ENCODE data around the gene HMG20A.

The HMG20A gene

DNA sequence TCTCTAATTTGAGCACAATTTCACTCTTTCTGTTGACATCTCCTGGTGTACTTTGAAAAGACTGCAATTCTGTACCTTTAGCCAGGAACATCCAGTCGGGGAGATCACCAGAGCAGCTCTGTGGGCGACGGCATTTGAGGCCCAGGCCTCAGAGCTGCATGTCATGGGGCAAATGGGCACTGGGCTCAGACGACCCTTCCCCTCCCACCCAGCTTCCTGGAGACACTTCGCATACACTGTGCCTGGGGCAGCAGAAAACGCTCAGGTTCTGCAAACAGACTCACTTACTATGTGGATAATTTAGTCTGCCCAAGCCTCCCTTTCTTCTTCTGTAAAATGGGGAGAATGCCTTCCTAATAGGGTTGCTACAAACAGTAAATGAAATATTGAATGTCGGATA lies 96.9 kb downstream of the HMG20A start:
- DNase-seq (ENCODE audit: low read depth in 2 of 2): no peak

DNA sequence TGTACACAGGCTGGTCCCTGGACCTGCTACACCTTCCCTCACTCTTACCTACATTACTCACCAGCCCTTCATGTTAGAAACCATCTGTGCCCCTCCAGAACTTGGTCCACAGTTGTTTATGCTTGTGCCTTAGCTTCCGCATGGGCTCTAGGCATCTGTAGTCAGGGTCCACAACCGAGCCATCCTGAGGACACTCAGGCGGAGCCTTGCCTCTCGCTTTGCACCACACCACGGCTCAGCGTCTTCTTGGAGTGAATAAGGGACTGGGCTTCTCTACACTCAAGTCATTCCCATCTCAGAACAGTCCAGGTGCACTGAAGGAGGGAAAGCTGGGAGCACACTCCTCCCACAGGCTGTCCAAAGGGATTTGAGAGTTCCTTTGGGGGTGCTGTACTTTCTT lies 97.8 kb downstream of the HMG20A start:
- no peak for DNase-seq (ENCODE audit: low read depth in 2 of 2)

DNA sequence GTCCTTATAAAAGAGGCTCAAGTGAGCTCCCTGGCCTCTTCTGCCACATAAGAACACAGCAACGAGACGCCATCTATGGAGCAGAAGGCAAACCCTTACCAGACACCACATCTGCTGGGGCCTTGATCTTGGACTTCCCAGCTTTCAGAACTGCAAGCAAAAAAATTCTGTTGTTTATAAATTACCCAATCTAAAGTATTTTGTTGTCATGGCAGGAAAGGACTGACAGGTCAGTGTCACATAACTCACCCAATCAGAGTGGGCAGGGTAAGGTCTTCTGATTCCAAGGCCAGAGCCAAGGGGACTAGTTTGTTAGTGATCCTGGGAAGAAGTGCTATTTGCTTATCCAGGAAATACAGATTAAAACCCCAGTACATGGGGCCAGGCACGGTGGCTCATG lies 98.9 kb downstream of the HMG20A start:
- no peak for DNase-seq (ENCODE audit: low read depth in 2 of 2)

GRCh38 chr15:77521206-77521605 lies 100.5 kb downstream of the HMG20A start:
- no peak for DNase-seq (ENCODE audit: low read depth in 2 of 2)

GRCh38 chr15:77525400-77525811 lies 104.7 kb downstream of the HMG20A start:
- DNase-seq (ENCODE audit: low read depth in 2 of 2): no peak

DNA sequence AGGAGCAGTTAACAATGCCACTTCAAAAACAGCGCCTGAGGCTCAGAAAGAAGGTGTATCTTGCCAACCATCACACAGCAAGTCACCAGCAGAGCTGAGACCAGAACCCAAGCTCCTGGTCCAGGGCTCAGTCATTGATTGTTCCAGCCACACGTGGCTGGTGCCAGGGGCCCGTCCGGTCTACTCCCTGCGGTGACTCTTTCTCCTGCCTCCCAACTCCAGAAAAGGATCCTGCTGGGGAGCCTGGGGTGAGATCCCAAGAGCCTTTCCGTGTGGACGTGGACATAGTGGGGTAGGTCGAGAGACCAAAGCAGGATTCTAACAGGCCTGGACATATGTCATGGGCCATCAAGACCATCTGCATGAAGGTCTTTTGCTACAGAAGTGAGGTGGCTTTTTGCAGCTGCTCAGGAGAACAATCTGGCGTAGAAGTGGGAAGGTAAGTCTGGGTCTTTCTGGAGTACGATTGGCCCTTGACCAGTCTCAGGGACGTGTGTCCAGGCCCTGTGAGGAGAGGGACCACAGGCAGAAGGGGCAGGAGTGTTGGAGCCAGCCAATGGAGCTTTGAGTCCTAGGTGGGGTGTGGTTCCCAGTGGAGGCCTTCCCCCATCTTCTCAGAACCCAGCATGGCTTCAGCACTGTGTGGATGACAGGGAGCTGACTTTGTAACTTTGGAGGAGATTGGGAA lies 105.4 kb downstream of the HMG20A start:
- no peak for DNase-seq (ENCODE audit: low read depth in 2 of 2)

DNA sequence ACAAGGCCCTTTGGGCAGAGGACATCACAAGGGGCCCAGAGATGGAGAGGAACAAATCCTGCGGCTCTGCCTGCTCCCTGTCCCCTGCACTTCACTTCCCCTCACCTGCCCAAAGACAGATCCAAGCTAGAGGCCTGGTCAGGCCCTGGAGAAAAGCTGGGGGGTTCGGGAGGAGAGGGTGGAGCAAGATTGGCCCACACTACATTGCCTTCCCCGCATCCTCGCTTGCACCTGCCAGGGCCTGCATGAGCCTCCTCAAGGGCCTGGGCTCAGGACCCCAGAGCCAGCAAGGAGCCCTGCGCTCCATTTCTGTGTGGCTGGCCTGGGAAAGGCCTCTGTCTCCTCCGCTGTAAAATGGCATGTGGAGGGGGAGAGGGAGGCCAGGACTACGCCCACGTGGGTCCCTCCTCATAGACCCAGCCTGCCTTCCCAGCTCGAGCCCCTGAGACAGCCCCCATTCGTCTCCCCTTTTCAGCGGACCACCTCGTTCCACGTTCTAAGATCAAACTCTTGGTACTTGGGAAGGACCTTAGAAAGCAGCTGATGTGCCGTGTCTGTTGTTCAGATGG lies 106.0 kb downstream of the HMG20A start:
- DNase-seq (ENCODE audit: low read depth in 2 of 2): no peak

DNA sequence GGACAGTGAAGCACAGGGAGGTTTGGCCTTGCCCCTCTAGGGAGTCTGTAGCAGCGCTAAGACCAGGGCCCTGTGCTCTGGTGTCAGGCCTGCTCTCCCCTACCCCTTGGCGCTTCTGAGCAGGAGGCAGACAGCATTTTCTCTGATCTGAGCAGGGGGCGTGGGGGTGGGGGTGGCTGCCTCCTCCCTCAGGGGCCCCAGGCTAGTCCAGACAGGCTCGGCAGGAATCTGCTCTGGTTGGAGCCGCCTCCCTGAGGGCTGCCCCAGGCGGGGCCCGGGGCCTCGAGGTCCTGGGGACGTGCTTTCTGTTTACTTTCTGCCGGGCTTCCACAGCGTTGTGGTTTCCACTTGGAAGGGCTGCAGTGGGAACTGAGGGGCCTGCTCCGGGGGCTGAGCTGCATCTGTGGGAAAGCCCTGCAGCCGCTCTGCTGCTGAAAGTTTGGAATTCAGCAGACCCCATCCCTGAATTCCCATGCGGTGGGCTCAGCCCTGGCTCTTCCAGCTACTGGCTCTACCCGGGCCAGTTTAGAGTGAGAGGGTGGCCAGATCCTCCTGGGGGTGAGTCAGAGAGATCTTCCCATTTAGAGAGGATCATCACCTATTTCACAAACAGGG lies 106.6 kb downstream of the HMG20A start:
- DNase-seq (ENCODE audit: low read depth in 2 of 2): no peak

DNA sequence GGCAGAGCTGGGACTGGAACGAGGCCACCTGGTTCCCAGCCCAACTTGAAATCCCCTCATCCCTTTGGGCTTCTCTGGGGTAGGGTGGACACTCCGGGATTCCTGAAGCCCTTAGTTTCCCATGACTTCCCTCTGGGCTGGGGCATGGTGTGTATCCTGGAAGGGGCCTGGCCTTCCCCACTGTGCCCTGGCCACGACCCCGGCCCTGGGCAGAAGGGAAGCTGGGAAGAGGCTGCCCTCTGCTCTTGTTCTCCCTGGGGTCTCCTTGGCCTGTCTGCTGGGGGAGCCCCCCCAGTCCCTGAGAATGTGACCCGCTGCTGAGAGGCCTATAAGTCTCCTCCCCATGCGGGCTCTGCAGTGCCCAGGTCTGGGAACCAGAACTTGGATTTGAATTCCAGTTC lies 107.1 kb downstream of the HMG20A start:
- DNase-seq (ENCODE audit: low read depth in 2 of 2): no peak

DNA sequence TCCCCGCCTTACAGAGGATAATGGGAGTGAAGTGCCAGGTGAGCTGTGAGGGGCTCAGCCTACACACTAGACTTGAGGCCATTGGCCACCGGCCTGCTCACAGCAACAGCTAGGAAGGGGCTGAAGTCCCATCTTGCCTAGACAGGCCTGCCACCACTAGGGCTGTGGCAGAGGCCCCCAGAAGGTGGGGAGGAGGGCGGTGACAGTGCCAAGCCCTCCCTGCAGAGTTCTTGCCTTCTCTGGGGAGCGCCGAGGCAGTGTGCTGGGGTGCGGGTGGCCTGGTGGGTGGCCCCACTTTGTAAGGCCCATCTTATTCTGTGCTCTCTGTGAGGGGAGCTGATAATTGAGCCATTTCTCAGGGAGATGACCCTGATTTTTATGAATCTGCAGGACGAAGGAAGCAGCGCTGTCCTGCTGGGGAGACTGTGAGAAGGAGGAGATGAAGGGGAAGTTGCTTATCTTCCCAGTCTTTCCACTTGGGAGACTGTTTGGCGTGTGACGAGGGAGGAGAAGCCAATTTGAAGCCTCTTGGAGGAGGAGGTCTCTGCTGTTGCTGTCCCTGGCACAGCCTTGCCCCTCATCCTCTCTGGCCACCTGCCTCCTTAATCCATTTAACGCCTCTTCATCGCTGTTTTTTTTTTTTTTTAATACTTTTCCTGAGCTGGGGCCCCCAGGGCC lies 107.7 kb downstream of the HMG20A start:
- DNase-seq (ENCODE audit: low read depth in 2 of 2): no peak

GRCh38 chr15:77528968-77529319 lies 108.3 kb downstream of the HMG20A start:
- DNase-seq (ENCODE audit: low read depth in 2 of 2): no peak

- no peak for DNase-seq (ENCODE audit: low read depth in 2 of 2)
These were observed 108.9 kb downstream of the HMG20A start for GRCh38 chr15:77529394-77530159.

GRCh38 chr15:77530576-77530975 lies 109.9 kb downstream of the HMG20A start:
- DNase-seq (ENCODE audit: low read depth in 2 of 2): no peak

DNA sequence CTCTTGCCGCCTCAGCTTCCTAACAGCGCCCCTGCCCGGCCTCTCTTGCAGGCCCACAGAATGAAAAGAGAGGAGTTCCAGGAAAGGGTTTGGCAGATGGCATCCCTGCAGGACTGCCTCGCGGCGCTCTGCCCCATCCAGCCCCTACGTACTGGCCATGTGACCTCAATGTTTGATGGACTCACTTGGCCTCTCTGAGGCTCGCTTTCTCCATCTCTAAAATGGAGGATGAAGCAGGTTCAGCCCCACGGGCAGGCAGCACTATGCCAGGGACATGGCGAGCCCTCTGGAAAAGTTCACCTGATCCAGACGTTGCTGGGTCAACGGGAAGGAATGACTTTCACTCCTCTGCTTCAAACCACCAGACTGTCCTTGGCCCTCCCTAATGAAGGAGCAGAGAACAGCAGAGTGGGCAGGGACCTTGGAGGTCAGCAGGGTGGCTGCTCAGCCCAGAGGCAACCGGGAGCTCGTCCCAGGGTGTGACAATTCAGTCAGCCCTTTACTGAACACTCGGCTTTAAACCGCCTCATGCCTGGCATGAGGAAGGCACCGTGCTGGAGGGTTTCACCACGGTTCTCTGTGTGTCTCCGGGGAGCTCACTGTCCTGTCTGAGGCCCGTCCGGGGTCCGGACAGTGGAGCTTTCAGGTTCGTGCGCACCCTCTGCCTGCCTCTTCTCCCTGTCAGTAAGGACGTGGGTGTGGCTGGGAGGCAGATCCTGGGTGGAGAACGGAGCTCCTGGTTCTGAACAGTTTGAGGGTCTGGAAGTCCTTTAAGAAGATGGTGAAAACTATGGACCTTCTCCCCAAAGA lies 110.7 kb downstream of the HMG20A start:
- DNase-seq (ENCODE audit: low read depth in 2 of 2): no peak

- DNase-seq (ENCODE audit: low read depth in 2 of 2): no peak
These were observed 111.5 kb downstream of the HMG20A start for GRCh38 chr15:77532067-77532710.

DNA sequence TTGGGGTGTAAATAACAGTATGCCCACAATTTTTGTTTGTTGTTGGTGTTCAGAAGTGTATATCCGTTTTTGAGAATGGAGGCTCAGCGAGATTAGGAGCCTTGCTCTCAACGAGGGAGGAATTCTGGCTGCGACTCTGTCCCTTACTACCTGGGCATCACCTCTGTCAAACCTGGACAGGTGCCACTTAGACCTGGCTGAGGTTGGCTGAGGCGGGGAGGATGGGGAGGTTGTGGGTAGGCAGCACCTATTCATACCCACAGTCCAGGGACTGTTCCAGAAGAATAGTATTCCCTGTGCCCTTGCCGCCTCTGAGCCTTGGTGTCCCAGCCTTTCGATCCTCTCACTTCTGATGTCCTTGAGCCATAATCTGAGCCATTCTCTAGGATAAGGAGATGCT lies 112.2 kb downstream of the HMG20A start:
- DNase-seq (ENCODE audit: low read depth in 2 of 2): no peak

DNA sequence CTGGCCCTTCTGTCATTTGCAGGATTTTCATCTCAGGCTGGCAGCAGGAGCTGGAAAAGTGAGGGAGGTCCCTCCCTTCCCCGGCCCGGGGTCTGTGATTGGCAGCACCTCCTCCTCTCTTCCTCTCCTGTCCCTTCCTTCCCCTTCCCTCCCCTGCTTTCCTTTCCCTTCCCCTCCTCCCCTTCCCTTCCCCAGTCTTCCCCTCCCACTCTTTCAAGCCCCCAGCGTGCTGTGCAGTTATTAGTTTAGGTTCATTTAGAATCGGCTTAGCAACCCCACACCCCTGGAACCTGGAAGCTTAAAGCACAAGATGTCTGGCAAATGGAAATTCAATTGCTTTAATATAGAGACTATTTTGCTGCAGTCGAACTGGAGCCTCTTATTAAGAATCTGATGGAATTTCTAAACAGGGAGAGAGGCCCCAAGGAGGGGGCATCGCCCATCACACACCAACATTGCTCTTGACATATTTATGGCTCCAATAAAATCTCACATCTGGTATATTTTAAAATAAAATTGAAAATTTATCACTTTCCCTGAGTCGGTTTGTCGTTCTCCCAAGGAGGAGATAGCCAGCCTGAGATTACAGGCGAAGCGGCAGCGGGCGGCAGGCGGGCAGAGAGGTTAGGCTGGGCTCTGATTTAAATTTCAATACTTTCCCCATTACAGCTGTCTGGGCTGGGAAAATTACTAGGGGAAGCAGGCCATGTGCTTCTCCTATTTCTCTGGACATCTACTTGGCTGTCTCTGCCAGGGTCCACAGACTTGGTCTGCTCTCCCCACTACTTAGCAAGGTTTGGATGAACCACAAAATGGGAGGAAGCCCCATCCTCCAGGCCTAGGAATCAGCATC lies 113.1 kb downstream of the HMG20A start:
- DNase-seq (ENCODE audit: low read depth in 2 of 2): no peak
